ENCODE measurements around the gene PDZRN3.

DNA sequence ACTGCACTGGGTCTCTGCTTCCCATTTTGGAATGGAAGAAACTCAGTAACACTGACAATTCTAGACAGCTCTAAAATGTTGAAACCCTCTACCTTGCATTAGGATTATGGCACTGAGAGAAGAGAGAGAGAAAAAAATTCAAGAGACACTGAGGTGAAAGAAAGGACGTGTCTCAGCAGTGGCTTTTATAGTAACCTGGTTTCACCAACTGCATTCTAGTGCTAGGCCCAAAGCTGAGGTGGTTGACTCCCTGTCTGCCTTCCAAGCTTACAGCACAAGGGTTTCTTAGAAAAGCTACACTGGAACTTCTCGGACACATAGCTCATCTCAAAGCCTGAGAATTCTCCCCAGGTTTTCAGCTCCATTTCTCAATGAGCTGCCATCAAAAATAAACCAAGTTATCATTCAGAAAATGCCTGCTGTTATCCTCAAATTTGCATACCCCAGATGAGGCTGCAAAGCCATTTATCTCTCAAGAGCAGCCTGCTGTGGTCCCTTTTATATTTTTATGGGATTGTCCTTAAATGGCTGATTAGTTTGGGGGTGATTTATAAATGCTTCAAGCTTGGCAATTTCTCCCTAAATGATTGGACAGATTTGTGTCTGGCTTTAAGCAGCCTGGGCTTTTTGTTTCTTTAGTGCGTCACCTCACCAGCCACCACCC lies 283.3 kb downstream of the PDZRN3 start:
- no peak for TF ChIP-seq EZH2 (IDR thresholded peaks at IDR 0.05; ENCODE audit: borderline replicate concordance, low read length)
- TF ChIP-seq, protein P1, sequence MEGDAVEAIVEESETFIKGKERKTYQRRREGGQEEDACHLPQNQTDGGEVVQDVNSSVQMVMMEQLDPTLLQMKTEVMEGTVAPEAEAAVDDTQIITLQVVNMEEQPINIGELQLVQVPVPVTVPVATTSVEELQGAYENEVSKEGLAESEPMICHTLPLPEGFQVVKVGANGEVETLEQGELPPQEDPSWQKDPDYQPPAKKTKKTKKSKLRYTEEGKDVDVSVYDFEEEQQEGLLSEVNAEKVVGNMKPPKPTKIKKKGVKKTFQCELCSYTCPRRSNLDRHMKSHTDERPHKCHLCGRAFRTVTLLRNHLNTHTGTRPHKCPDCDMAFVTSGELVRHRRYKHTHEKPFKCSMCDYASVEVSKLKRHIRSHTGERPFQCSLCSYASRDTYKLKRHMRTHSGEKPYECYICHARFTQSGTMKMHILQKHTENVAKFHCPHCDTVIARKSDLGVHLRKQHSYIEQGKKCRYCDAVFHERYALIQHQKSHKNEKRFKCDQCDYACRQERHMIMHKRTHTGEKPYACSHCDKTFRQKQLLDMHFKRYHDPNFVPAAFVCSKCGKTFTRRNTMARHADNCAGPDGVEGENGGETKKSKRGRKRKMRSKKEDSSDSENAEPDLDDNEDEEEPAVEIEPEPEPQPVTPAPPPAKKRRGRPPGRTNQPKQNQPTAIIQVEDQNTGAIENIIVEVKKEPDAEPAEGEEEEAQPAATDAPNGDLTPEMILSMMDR (conservative IDR thresholded peaks at IDR 0.05 in 1 of 2, IDR thresholded peaks at IDR 0.05 in 1 of 2; ENCODE audit: extremely low read depth in 1 of 2, insufficient read depth in 1 of 2, low read depth in 1 of 2, low read length in 2 of 2): no peak

All from mammary epithelial cell (primary cell).